Activated CD8-positive, alpha-beta memory T cell treated with anti-CD3 and anti-CD28 coated beads, Interleukin-2, amount 50 U/mL, for 24 hours (primary cell): ENCODE measurements around the gene MBTPS1.
"Not testable (repeated sequence)": the region's sequence is repeated elsewhere in the genome, so short reads cannot be mapped to it uniquely, and the experiment has no call there.

Experiments used
- DNase-seq: peaks from one replicate; pipeline ENCODE4 v3.0.0-alpha.2; 2020; ENCODE audit errors: extremely low read depth

Gene MBTPS1

DNA sequence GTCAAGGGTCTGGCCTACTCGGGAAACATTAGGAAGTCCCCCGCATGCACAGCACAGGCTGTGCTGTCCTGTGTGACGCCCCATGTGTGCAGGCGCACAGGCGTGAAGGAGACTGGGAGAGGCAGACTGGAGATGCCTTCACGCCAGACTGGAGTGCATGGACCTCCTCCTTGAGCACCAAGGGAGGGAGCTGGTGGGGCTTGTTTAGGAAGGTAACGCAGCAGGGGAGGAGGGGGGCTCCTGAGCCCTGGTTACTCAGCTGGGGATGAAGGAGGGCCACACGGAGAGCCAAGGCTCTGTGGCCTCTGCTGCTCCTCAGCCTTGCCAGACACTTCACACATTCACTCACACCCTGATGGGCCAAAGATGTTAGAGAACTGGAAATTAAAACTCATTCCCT, 20.5 kb upstream of the MBTPS1 start:
- DNase-seq, result no peak

DNA sequence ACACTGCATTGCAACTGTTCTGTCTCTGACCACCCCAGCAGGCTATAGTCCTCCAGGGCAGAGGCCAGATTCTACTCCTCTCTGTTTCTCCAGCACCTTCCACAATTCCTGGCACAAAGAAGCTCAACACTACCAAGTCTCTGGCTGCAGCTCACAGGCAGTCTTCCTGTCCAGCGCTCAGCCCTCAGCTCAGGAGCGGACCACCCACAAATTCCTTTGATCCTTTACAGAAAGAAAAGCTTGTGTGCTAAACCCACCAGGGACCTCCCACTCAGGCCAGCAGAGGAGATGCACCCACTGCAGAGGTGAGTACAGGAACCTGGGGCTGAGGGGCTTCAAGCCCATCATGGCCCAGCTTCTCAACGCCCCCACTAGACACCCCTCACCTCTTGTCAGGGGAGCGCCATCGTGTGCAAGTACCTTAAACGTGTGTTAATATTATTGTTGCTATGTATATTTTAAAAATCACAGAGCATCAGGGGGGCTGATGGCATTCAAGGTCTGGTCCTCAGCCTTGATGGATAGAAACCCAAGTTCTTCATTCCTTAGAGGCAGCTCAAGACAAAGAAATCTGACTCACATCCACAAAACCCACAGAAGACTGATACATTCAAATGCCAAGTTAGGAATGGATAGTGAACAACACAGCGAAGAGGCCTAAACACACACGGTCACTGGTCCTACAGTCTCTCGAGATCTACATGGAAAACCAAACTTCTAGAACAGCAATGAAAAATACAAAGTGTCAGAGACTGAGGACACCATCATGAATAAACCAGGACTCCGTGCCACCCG, 19.8 kb upstream of the MBTPS1 start:
- DNase-seq, result no peak

DNA sequence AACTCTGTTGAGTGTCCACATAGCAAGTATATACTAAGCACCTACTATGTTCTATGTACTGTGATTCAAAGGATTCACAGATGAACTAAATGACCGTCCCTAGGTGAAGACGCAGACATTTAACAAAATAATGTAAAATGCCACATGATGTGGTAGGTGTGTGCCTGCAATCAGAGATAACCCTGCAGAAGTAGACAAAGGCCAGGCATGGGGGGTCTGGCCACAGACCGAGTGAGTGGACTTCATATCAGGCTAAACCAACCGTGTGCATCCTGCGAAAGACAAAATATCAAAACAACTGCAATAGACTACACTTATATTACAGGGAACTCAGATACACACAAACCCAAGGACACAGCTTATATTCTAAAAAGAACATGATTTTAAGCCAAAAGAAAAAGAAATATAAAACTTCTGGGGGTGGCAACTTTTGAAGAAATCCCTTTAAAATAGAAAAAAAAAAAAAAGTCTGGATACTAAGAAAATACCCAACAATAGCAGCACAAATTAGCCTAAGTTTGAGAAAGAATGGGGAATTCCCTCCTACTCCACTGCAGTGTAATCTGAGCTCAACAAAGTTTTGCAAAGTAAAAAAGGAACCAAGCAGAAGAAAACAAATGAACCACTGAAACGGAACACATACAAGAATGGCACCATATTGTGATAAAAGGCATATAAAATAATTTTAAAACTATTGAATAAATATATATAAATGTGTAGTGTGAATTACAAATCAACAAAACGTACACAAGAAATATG, 16.0 kb upstream of the MBTPS1 start:
- no peak for DNase-seq

DNA sequence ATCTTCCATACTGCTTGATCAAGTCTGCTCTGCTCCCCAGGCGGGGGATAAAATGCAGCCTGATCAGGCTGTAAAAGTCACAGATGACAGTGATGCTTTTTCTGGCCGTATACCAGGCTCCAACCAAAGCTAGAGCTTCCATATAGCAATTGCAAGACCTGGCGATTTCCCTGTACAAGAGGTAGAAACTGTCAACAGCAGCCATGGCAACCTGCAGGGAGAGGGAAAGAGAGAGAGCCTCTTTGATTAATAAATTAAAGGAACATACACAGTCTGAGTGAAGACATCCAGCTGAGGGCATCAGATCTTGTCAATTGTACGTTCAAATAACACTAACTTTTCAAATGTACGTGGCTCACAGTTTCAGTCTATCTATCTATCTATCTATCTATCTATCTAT, 14.4 kb upstream of the MBTPS1 start:
- DNase-seq, result no peak

DNA sequence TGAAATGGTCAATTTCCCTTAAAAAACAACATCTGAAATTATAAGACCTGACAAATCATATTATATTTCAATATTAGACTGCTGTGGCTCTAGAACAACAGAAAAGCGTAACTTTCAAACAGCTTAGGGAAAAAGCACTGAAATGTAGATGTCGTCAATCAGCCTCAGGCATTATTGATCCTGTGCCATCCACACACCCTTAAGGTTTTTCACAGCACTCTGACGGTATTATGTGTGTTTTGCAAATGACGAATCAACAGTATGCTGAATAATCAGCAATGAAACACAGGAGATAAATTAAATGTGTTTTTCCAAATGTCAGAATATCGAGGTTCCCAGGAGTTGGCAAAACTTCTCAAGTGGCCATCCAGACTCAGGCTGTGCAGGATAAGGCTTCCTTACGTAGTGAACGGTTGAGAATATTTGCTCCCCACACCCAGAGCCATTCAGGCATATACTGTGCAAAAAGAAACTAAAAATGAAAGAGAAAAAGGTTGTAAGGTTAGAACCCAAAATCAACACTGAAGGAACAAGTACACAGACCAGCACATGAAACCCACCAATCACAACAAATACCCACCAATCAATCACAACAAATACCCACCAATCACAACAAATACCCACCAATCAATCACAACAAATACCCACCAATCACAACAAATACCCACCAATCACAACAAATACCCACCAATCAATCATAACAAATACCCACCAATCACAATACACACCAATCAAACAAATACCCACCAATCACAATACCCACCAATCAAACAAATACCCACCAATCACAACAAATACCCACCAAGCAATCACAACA, 7.7 kb upstream of the MBTPS1 start:
- DNase-seq, result no peak

DNA sequence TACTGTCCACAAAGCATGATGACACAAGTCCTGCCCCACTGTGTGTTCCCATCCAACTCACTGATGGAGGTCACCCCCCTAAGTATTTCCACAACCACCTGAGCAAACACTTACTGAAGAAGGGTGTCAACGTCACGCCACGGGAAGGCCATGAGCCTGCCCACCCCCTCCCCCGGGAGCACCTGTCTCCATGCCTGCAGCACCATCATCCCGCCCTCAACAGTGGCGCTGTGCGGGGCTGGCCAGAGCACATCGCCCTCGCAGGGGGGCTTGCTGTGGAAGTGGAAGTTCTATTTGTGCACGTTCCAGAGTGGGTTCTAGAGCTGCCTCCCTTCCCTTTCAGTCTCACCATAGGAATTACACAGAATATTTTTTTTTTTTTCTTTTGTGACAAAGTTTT, 4.3 kb upstream of the MBTPS1 start:
- no peak for DNase-seq

DNA sequence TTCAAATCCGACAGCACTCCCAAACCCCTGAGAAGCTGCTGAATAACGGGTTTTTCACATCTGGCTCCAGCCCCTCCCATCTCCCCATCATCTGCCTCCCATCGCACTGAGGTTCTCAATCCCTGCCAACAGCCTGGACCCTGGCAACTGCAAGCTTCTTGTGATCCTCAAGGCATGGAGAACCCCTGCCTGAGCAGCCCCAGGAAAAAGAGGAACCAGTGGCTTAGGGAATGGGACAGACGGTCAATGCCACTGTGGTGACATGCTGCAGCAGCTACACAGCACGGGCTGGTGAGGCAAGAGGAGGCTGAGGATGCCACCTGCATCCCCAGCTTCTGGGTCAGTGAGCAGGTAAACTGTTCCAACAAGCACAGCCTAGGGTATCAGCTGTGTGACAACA, 3.3 kb upstream of the MBTPS1 start:
- no peak for DNase-seq

DNA sequence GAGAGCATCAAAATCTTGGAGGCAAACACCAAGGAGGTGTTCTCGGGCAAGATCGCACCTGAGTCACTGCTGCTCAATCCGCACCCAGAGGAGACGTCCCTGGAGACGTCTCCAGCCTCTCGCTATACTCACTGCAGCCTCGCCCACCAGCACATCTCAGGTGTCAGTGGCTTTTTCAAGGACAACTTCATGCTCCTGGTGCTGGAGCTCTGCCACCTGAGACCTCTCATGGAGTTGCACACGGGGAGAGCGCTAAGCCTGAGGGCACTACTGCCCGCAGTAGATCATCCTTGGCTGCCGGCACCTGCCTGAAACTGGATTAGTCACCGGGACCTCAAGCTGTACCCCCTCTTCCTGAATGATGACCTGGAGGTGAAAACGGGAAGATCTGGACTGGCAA, 2.6 kb upstream of the MBTPS1 start:
- no peak for DNase-seq

DNA sequence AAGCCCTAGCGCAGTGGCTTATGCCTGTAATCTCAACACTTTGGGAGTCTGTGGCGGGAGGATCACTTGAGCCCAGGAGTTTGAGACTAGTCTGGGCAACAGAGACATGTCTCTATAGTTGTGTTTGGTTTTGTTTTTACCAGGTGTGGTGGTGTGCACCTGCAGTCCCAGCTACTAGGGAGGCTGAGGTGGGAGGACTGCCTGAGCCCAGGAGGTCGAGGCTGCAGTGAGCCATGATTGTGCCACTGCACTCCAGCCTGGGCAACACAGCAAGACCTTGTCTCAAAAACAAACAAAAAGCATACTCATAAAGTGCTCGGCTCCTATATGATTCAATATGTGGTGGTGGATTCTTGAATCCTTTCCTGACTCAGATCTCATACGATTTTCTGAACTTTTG, 1.6 kb upstream of the MBTPS1 start:
- not testable (repeated sequence) for DNase-seq

DNA sequence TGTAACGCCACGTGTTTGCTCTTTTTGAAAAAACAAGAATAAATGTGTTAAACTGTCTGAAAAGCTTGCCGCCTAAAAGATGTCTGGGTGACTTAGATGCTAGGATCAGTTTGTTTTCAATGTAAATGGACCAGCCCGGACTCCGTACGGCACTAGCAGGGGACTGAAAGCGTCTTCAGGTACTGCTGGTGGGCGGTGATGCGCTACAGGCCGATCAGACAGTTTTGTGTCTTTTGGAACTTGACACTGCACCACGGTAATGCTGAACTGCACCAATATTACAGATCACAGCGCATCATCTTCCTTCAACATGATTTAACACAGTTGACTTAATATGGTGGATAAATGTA, 727 bp upstream of the MBTPS1 start:
- no peak for DNase-seq

DNA sequence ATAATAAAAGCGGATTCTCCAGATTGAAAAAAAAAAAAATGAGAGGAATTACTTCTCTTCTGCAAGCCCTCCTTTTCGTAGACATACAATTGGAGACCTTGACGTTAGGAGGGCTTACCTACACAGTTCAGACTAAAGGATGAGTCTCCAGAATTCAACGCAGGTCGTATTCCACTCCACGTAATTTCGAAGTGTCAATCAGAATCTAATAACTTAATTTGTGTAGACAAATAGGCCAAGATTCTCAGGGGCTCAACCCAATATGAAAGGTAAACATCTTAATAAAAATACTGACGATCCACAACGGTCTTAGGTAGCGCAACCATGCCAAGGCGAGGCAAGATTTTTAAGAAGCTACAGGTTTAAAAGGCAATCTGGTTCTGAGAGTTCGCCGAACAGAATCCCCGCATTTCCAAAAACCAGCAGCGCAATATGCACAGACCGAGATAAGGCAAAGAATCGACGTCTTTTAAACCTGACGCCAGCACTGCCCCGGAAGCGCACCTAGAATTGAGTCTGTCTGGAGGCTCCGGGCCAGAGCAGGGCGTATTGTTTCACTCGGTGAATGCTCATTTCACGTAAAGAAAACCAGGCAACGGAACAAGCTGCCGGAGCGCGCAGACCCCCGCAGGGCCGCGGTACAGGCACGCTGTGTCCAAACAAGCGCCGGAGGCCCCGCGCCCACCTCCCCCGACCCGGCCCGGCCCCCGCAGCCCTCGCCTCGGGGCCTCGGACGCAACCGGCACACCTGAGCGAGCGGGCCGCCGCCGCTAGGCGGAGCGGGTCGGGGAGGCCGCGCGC, 623 bp downstream of the MBTPS1 start:
- DNase-seq, result peak; percentile 7

DNA sequence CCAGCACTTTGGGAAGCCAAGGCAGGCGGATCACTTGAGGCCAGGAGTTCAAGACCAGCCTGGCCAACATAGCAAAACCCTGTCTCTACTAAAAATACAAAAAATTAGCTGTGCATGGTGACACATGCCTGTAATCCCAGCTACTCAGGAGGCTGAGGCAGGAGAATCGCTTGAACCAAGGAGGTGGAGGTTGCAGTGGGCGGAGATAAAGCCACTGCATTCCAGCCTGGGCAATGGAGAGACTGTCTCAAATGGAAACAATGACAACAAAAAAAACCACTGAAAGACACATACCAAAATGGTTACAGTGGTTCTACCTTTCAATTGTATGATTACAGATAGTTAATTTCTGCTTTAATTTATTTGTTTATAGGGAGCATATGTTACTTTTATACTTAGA, 4.8 kb downstream of the MBTPS1 start:
- DNase-seq, result not testable (repeated sequence)

DNA sequence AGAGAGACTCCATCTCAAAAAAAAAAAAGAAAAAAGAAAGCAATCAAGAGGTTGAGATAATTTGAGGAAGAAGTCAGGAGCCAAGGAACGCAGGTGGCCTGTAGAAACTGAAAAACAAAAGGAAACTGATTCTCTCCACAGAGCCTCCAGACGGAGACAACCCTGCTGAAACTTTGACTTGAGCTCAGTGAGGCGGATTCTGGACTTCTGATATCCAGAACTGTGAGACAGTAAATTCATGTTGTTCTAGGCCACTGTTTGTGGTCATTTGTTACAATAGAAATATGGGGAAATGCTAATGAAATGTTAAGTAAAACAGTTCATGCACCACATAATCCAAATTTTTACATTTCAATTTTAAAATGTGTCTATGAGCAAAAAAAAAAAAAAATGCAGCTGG, 5.2 kb downstream of the MBTPS1 start:
- DNase-seq, result no peak

DNA sequence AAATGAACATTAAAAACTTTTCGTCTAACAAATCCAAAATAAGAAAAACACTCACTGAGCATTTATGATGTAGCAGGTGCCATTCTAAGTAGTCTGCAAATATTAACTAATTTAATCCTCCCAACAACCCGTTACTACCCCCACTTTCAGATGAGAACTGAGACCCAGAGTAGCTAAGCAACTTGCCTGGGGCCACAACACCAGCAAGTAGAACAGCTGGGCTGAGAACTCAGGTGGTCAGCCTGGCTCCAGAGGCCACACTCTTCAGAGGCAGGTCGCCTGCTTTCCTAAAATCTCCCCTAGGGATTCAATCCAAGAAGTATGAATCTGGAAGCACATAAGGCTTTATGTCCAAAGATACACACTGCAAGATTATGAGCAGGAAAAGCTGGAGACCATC, 6.2 kb downstream of the MBTPS1 start:
- DNase-seq, result no peak

DNA sequence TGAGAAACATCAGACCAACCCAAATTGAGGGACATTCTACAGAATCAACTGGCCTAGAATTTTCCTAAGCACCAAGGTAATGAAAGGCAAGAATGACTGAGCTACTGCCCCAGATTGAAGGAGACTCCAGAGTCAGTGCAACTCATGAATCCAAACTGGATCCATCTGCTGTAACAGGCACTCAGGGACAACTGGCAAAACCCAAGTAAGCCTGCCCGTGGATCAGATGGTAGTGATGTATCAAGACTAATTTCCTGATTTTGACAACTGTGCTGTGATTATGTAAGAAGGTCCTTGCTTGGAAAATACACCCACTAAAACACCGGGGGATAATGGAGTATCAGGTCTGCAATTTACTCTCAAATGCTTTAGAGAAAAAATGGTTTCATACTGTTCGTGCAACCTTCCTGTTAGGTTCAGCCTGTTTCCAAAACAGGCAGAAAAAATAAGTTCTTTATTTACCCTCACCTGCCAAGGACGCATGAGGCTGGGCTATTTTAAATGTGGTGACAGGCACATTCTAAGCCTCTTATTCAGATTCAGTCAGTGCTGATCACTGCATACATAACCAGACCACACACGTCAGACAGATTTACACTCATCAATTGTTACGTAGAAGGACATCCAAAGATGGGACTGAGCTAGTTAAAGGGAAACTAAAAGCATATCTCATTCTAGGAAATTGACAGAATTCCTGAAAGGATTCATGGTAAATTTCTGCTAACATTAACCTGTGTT, 7.0 kb downstream of the MBTPS1 start:
- no peak for DNase-seq

DNA sequence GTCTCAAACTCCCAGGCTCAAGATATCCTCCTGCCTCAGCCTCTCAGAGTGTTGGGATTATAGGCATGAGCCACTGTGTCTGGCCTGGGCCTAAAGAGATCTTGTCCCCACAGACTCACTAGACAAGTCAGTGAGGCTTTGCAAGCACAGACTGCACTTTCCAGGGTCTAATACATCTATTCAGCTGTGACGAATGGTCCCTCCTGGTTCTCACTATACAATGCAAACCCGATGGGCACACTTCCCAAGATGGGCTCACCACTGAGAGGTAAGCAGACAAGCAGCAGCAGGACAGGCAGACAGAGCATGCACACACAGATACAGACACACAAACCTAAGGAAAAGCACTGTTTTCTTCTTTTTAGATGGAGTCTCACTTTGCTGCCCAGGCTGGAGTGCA, 8.8 kb downstream of the MBTPS1 start:
- DNase-seq, result no peak

DNA sequence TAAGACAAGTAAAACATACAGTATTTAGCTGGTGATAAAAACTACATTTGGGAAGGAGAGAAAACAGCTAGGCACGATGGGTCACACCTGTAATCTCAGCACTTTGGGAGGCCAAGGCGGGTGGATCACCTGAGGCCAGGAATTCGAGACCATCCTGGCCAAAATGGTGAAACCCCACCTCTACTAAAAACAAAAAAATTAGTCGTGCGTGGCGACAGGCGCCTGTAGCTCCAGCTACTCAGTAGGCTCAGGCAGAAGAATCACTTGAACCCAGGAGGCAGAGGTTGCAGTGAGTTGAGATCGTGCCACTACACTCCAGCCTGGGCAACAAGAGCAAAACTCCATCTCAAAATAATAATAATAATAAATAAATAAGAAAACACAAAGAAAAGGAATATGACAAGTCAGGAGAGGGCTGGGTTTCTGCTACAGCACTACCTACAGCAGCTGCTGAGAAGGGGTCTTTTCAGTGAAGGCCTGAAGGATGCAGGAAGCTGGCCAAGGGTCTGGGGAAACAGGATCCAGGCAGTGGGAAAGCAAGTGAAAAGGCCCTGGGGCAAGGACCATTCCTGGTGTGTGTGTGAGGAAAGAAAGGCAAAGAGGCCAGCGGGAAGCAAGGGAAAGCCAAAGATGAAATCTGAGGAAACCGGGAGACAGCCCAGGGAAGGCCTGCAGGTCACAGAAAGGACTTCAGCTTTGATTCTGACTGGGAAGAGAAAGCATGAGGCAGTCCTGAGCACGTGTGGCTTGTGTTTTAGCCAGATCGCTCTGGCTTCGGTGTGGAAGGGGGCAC, 10.6 kb downstream of the MBTPS1 start:
- no peak for DNase-seq

DNA sequence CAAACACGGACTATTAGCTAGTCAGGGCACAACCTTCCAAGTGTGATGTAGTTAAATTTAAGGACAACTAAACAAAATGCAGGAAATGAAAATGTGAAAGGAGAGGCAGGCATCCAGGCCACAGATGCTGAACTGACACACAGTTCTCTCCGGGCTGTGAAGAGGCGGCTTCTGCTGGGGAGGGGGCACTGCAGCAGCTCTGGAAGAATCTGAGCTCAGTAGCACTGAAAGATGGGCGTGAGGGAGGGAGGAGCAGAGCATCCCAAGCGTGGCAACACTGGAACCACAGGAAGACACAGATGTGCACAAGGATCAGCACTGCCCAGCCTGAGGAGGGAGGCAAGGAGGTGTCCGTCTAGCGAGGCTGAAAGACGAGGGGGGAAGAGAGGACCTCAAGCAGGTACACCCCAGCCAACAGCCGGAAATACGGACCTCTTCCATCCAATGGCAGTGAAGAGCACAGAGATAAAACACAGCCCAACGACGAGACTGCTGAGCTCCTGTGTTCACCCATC, 11.4 kb downstream of the MBTPS1 start:
- DNase-seq, result no peak

DNA sequence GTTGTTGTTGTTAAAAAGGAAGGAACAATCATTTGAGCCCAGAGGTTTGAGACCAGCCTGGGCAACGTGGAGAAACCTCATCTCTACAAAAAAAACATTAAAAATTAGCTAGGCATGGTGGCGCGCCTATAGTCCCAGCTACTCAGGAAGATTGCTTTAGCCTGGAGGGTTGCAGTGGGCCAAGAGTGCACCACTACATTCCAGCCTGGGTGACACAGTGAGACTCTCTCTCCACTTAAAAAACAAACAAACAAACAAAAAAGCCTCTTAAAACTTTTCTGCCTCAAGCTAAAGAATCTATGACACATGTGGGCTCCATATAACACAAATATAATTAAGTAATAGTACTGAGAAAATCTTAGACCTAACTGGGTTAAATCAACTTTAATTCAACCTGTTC, 12.5 kb downstream of the MBTPS1 start:
- DNase-seq, result no peak

DNA sequence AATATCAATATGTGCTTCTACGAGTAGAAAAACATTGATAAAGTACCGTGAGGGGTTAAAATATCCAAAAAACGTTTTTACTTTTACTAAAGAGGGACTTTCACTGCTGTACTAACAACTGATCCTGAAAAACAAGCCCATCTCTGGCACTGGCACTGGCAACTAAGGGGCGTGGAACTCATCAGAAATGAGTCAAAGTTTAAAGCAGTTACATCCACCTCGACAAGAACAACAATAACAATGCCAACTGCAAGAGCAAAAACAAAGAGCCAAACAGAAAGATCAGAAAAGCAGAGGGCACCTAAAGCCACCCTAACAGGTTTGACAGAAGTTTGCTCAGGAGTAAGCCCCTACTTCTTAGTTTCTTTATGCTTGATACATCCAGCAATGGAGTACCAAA, 13.1 kb downstream of the MBTPS1 start:
- no peak for DNase-seq
